HG02759 (cell line): ENCODE results near the gene PTGER3.
"Not testable (repeated sequence)": the region's sequence is repeated elsewhere in the genome, so short reads cannot be mapped to it uniquely, and the experiment has no call there.

Source experiments
- ATAC-seq: cut with Tn5 transposase; IDR thresholded peaks from one replicate; pipeline ENCODE4 v1.9.1; 2021; ENCODE audit warnings: mild to moderate bottlenecking, moderate library complexity; ENCODE audit not compliant: unreplicated experiment

The PTGER3 gene

GRCh38 chr1:70961374-70961975, 86.1 kb downstream of the PTGER3 start:
- no peak for ATAC-seq

- ATAC-seq, result no peak
These were observed 99.1 kb downstream of the PTGER3 start for GRCh38 chr1:70948396-70949017.

GRCh38 chr1:70947835-70948234, 99.8 kb downstream of the PTGER3 start:
- ATAC-seq, result no peak

DNA sequence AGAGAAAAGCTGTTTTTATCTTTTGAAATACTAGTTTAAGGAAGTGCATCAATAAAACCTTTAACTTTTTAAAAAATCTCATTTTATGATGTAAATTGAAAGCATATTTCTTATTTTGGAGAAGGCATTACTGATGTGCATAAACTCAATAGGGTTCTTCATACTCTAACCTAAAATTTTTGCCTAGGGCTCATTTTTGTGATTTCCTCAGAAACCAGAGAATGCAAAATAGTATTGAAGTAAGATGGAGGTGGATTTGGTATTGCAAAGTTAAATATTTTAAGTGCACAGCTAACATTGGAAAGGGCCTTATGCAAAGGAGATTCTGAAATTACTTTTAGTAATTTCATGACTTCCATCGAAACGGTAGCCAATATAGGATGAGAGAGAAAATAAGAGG, 101.9 kb downstream of the PTGER3 start:
- no peak for ATAC-seq

DNA sequence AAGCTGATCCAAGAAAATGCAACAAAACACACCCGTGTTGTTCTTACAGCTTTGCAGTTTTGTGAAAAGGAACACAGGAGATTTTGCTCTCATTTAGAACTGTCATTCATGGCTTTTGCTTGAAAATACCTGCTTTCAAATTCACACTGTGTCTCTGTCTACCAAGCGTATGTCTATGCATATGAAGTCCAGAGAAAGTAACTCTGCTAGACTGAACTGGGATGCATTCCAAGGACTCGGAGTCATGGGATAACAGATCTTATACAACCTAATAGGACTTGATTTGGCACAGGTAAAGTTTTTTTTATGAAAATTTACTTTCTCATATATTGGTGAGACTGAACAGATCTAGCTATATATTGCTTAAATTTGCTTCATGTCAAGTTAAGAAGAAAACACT, 102.4 kb downstream of the PTGER3 start:
- no peak for ATAC-seq

DNA sequence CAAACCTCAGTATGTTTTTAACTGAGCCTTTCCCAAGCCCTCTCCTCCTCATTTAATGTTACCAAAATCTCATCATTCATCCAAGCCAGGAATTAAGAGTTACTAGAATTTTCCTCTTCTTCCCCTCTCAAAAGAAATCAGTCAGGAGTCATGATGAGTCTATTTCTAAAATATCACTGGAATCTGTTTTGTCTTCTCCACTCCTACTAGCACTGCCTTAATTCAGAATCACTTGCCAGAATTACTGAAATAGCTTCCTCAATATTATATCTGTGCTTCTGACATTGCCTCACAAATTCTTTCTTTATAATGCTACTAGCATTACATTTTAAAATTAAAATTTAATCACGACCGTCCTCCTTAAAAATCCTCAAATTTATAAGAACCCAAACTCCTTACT, 106.1 kb downstream of the PTGER3 start:
- ATAC-seq, result no peak

DNA sequence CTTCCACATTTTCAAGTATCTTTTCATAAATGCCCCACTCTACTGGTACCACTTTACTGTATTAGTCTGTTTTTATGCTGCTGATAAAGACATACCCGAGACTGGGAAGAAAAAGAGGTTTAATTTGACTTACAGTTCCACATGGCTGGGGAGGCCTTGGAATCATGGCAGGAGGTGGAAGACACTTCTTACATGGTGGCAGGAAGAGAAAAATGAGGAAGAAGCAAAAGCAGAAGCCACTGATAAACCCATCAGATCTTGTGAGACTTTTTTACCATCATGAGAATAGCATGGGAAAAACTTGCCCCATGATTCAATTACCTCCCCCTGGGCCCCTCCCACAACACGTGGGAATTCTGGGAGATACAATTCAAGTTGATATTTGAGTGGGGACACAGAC, 107.2 kb downstream of the PTGER3 start:
- not testable (repeated sequence) for ATAC-seq

GRCh38 chr1:70934194-70934961, 113.2 kb downstream of the PTGER3 start:
- ATAC-seq, result no peak

DNA sequence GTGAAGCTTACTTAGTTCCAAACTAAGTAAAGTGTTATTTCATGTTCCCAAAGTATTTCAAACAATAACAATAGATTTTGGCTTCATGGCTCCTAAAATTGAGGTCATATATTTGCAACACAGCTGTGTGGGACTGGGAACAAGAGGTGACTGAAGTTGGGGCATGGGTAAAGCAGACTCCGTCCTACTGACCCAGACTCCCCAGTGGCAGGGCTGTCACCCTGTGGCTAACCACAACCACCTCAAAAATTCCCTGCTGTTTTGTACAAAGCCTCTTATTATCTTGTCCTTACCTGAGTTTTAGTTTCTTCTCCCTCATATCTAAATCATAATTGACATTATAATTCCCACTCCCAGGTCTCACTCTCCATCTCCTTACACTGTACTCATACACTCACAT, 117.6 kb downstream of the PTGER3 start:
- peak; percentile 73 for ATAC-seq

DNA sequence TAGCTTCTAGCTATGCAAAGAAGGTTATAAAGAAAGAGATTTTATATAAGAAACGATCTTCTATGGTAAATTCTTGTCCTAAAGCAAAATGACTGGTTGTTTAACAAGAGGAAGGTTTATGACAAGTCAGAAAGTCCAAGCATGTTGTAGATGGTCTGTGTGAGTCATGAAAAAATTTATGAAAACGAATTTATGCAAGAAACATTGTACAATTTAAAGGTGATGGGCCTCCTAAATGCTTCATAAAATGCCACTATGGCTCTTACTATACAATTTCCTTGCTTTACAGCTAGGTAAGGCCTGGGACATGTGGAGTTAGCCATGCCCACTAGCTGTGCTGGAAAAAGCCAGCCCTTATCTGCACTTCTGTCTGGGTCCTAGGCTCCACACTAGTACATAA, 125.4 kb downstream of the PTGER3 start:
- ATAC-seq, result no peak
